ENCODE data around the gene ANGPT4. TPM values are rescaled to one million over a fixed set of nuclear protein-coding genes. Genes with fewer than 3 reads are reported as not detected.
"Not testable (repeated sequence)": the region's sequence is repeated elsewhere in the genome, so short reads cannot be mapped to it uniquely, and the experiment has no call there.

The ANGPT4 gene
- polyA plus RNA-seq, 12 donors, result 0.04 to 0.17 (median 0.09) TPM; not detected in 4

GRCh38 chr20:845226-845868 is 70.8 kb downstream of the ANGPT4 start:
- DNase-seq, result no peak

- peak; percentile 69 for DNase-seq
These were observed 71.5 kb downstream of the ANGPT4 start for GRCh38 chr20:844473-845225.

GRCh38 chr20:843912-844311 is 72.2 kb downstream of the ANGPT4 start:
- no peak for DNase-seq

GRCh38 chr20:842547-842940 is 73.6 kb downstream of the ANGPT4 start:
- no peak for DNase-seq

- no peak for DNase-seq
These were observed 74.3 kb downstream of the ANGPT4 start for GRCh38 chr20:841568-842546.

GRCh38 chr20:840858-841567 is 75.1 kb downstream of the ANGPT4 start:
- DNase-seq, result no peak

GRCh38 chr20:840503-840857 is 75.7 kb downstream of the ANGPT4 start:
- DNase-seq, result no peak

GRCh38 chr20:839626-840025 is 76.5 kb downstream of the ANGPT4 start:
- DNase-seq, result no peak

- DNase-seq, result no peak
These were observed 77.1 kb downstream of the ANGPT4 start for GRCh38 chr20:839015-839414.

- no peak for DNase-seq
These were observed 79.9 kb downstream of the ANGPT4 start for GRCh38 chr20:836190-836589.

- DNase-seq, result peak; percentile 31
These were observed 80.5 kb downstream of the ANGPT4 start for GRCh38 chr20:835608-836045.

GRCh38 chr20:834151-834746 is 81.9 kb downstream of the ANGPT4 start:
- DNase-seq, result no peak

- peak; percentile 96 for DNase-seq
These were observed 82.5 kb downstream of the ANGPT4 start, which contains the start of gene FAM110A for GRCh38 chr20:833450-834150. TSS of gene FAM110A (plus strand) at chr20:833715. CDS start at chr20:844805, 11,090 bp downstream.

- no peak for DNase-seq
These were observed 83.0 kb downstream of the ANGPT4 start for GRCh38 chr20:833121-833449.

- DNase-seq, result no peak
These were observed 84.2 kb downstream of the ANGPT4 start for GRCh38 chr20:831956-832355.

GRCh38 chr20:831251-831650 is 84.9 kb downstream of the ANGPT4 start:
- no peak for DNase-seq

GRCh38 chr20:830011-830521 is 86.1 kb downstream of the ANGPT4 start:
- DNase-seq, result no peak

GRCh38 chr20:829551-829950 is 86.6 kb downstream of the ANGPT4 start:
- DNase-seq, result no peak

- DNase-seq, result no peak
These were observed 87.1 kb downstream of the ANGPT4 start for GRCh38 chr20:828987-829386.

- not testable (repeated sequence) for DNase-seq
These were observed 88.2 kb downstream of the ANGPT4 start for GRCh38 chr20:827981-828380.
